Stimulated activated CD4-positive, alpha-beta T cell treated with anti-CD3 and anti-CD28 coated beads, Interleukin-4, amount 100 ng/mL, for 48 hours (primary cell): ENCODE data around the gene COL2A1.

ENCODE experiments used
- DNase-seq, 2 donors: peaks; one replicate each; pipeline ENCODE4 v3.0.0-alpha.2; 2020; ENCODE audit warnings: low read depth in 2 of 2

Gene COL2A1

GRCh38 chr12:48030173-48030650 is 25.9 kb upstream of the COL2A1 start:
- no peak for DNase-seq

GRCh38 chr12:48029491-48030172 is 25.4 kb upstream of the COL2A1 start:
- no peak for DNase-seq

- no peak for DNase-seq
Observed at GRCh38 chr12:48028541-48029431, 24.5 kb upstream of the COL2A1 start.

- DNase-seq = no peak
Observed at GRCh38 chr12:48027183-48028002, 23.1 kb upstream of the COL2A1 start.

- no peak for DNase-seq
Observed at GRCh38 chr12:48026060-48026827, 22.0 kb upstream of the COL2A1 start.

GRCh38 chr12:48025281-48025680 is 21.0 kb upstream of the COL2A1 start:
- DNase-seq = no peak

GRCh38 chr12:48024735-48025134 is 20.5 kb upstream of the COL2A1 start:
- DNase-seq = no peak

- no peak for DNase-seq
Observed at GRCh38 chr12:48023386-48023785, 19.1 kb upstream of the COL2A1 start.

- DNase-seq = no peak
Observed at GRCh38 chr12:48022676-48023385, 18.6 kb upstream of the COL2A1 start.

- DNase-seq = no peak
Observed at GRCh38 chr12:48022180-48022521, 17.9 kb upstream of the COL2A1 start.

- DNase-seq = no peak
Observed at GRCh38 chr12:48021485-48022179, 17.4 kb upstream of the COL2A1 start.

GRCh38 chr12:48019639-48020265 is 15.5 kb upstream of the COL2A1 start:
- no peak for DNase-seq

GRCh38 chr12:48018618-48018995 is 14.3 kb upstream of the COL2A1 start:
- DNase-seq = no peak

- no peak for DNase-seq
Observed at GRCh38 chr12:48017921-48018617, 13.8 kb upstream of the COL2A1 start.

GRCh38 chr12:48017496-48017895 is 13.2 kb upstream of the COL2A1 start:
- no peak for DNase-seq

- no peak for DNase-seq
Observed at GRCh38 chr12:48016373-48017020, 12.2 kb upstream of the COL2A1 start.

GRCh38 chr12:48015954-48016353 is 11.7 kb upstream of the COL2A1 start:
- no peak for DNase-seq

- DNase-seq = no peak
Observed at GRCh38 chr12:48015129-48015528, 10.9 kb upstream of the COL2A1 start.

- DNase-seq = no peak
Observed at GRCh38 chr12:48013287-48013686, 9.0 kb upstream of the COL2A1 start.
